ENCODE results near the gene SDK1. TPM values are rescaled to one million over a fixed set of nuclear protein-coding genes. Genes with fewer than 3 reads are reported as not detected.

SDK1 gene
- total RNA-seq, 3 donors from 2014 or later (not counting 1 experiment from before 2014, with no cell fraction given), result 0.05 to 0.11 TPM; not detected in 1

DNA sequence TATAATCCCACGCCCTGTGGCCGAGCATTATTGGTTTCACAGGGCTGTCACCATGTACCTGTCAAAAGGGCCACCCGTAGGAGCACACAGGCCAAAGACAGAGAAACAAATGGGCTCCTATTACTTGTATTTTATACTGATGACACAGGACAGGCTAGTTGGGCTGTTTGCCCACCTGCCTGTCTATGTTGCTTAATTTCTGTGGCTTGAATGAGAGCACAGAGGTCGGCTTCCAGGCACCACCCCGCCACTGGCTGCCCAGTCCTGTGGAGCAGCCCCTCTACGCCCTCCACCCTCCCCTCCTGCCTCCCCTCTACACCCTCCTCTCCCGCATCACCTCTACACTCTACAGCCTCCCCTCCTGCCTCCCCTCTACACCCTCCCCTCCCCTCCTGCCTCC, 652.9 kb downstream of the SDK1 start:
- 88% methylated on average over 6 of the region's 7 CpGs for WGBS (ENCODE audit: insufficient coverage)
- Mint-ChIP-seq H3K9me3 (no peaks in the 10 kb centered on the region), H3K27ac (no peak overlapping the region), H3K4me3 (no peak overlapping the region), H3K27me3 (ENCODE audit: low read depth in 2 of 2) (peaks cover 2 to 7% of the 10 kb centered on the region in 2 donors), H3K4me1 (no peaks in the 10 kb centered on the region), H3K36me3 (no peaks in the 10 kb centered on the region)
- Histone ChIP-seq H3K36me3 (ENCODE audit: control insufficient read depth, insufficient read depth, low read length) (no peaks in the 10 kb centered on the region), H3K4me3 (ENCODE audit: low read length) (no peak overlapping the region), H3K9me3 (ENCODE audit: control insufficient read depth, insufficient read depth, low read length) (no peaks in the 10 kb centered on the region), H3K27me3 (ENCODE audit: control insufficient read depth, insufficient read depth, low read length) (no peaks in the 10 kb centered on the region), H3K27ac (ENCODE audit: low read length) (no peak overlapping the region), H3K4me1 (ENCODE audit: control insufficient read depth, insufficient read depth, low read length) (peaks cover 4% of the 10 kb centered on the region)
- ATAC-seq (no peak), DNase-seq (no peak)
- TF ChIP-seq, protein P1, sequence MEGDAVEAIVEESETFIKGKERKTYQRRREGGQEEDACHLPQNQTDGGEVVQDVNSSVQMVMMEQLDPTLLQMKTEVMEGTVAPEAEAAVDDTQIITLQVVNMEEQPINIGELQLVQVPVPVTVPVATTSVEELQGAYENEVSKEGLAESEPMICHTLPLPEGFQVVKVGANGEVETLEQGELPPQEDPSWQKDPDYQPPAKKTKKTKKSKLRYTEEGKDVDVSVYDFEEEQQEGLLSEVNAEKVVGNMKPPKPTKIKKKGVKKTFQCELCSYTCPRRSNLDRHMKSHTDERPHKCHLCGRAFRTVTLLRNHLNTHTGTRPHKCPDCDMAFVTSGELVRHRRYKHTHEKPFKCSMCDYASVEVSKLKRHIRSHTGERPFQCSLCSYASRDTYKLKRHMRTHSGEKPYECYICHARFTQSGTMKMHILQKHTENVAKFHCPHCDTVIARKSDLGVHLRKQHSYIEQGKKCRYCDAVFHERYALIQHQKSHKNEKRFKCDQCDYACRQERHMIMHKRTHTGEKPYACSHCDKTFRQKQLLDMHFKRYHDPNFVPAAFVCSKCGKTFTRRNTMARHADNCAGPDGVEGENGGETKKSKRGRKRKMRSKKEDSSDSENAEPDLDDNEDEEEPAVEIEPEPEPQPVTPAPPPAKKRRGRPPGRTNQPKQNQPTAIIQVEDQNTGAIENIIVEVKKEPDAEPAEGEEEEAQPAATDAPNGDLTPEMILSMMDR (IDR thresholded peaks at IDR 0.05), result no peak
- intact Hi-C loops (cut with micrococcal nuclease), result no loop called here

DNA sequence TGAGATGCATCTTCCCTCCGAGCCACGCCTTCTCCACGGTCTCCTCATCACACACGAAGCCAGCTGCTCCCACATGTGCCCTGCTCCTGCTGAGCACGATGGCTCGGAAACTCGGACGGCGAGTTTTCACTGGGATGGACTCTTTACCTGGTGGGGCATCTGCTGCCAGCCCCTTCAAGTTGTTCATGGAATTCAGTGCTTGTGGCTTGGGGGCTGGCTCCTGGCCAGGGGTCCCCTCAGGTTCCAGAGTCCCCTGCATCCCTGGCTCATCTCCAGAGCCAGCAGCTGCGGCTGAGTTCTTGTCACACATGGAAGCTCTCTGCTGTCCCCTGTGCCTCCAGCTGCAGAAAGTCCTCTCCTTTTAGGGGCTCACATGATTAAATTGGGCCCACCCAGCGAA, 654.0 kb downstream of the SDK1 start:
- 85% methylated on average over 11 of the region's 11 CpGs for WGBS (ENCODE audit: insufficient coverage)
- no peak overlapping the region for H3K27ac Mint-ChIP-seq
- TF ChIP-seq, protein P1 (IDR thresholded peaks at IDR 0.05), result no peak
- no peaks in the 10 kb centered on the region for H3K36me3 Mint-ChIP-seq
- ATAC-seq (no peak), DNase-seq (no peak)
- Histone ChIP-seq H3K27ac (ENCODE audit: low read length) (no peak overlapping the region), H3K27me3 (ENCODE audit: control insufficient read depth, insufficient read depth, low read length) (no peaks in the 10 kb centered on the region), H3K4me3 (ENCODE audit: low read length) (no peak overlapping the region), H3K9me3 (ENCODE audit: control insufficient read depth, insufficient read depth, low read length) (no peaks in the 10 kb centered on the region), H3K36me3 (ENCODE audit: control insufficient read depth, insufficient read depth, low read length) (no peaks in the 10 kb centered on the region), H3K4me1 (ENCODE audit: control insufficient read depth, insufficient read depth, low read length) (peaks cover 4% of the 10 kb centered on the region)
- peaks cover 0 to 2% of the 10 kb centered on the region in 2 donors for H3K27me3 Mint-ChIP-seq (ENCODE audit: low read depth in 2 of 2)
- H3K9me3 Mint-ChIP-seq, result no peaks in the 10 kb centered on the region
- no peak overlapping the region for H3K4me3 Mint-ChIP-seq
- no peaks in the 10 kb centered on the region for H3K4me1 Mint-ChIP-seq
- intact Hi-C loops (cut with micrococcal nuclease), result no loop called here

DNA sequence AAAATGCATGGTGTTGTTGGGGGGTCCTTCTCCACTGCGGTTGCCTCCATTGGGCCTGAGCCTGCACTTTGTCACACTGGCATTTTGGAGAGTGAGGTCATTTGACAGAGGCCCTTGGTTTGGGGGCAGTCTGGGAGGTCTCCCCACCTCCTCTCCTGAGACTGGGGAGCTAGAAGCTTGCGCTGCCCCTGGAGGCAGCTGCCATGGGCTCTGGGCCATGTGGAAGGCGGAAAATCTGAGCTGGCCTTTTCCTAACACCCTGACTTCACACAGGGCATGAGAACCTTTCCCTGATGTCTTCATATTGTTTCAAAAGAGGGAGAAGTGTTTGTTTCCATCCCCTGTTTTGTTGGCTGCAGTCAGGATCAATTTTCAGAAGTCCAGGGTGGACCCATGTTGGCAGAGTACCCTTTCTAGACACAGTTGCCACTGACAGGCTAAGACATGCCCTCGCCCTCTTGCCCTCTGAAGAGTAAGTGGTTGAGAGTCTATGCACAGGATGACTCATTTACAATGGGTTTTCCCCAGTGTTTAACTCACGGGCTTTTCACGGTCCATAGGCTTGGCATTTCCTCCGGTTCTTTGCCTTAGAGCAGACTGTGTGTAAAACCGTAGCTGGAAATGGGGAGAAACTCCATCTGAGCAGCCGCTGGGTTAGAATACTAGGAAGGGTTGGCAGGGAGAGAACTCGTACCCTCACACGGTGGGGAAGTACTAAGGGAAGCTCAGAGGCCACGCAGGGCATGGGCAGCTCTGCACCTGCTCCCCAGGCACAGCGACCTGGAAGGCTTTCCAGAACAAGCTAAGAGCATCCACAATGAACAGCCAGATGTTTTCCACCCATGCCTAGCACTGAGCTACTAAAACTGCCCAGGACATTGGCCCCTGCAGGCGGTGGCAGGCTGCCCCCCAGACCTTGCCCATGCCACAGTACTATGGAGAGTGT, 655.0 kb downstream of the SDK1 start:
- H3K4me1 ChIP-seq (ENCODE audit: control insufficient read depth, insufficient read depth, low read length), result peaks cover 4% of the 10 kb centered on the region
- TF ChIP-seq, protein P1 (IDR thresholded peaks at IDR 0.05), result no peak
- H3K4me1 Mint-ChIP-seq, result no peaks in the 10 kb centered on the region
- no peak overlapping the region for H3K27ac ChIP-seq (ENCODE audit: low read length)
- no peaks in the 10 kb centered on the region for H3K9me3 ChIP-seq (ENCODE audit: control insufficient read depth, insufficient read depth, low read length)
- 73% methylated on average over 14 of the region's 14 CpGs for WGBS (ENCODE audit: insufficient coverage)
- H3K27ac Mint-ChIP-seq, result no peak overlapping the region
- no peaks in the 10 kb centered on the region for H3K27me3 ChIP-seq (ENCODE audit: control insufficient read depth, insufficient read depth, low read length)
- DNase-seq (no peak), ATAC-seq (peak in 1 of 3 donors; percentile 15)
- H3K4me3 Mint-ChIP-seq, result no peak overlapping the region
- no peak overlapping the region for H3K4me3 ChIP-seq (ENCODE audit: low read length)
- no peaks in the 10 kb centered on the region for H3K36me3 Mint-ChIP-seq
- no peaks in the 10 kb centered on the region for H3K9me3 Mint-ChIP-seq
- no peaks in the 10 kb centered on the region for H3K36me3 ChIP-seq (ENCODE audit: control insufficient read depth, insufficient read depth, low read length)
- intact Hi-C loops (cut with micrococcal nuclease), result no loop called here
- H3K27me3 Mint-ChIP-seq (ENCODE audit: low read depth in 2 of 2), result peaks cover 0 to 2% of the 10 kb centered on the region in 2 donors
